ENCODE results near the gene CCIN. TPM values are rescaled to one million over a fixed set of nuclear protein-coding genes. Genes with fewer than 3 reads are reported as not detected.

Gene CCIN
- total and polyA plus RNA-seq, 7 experiments from 2014 or later: 0.15 to 3.6 (median 0.49) TPM; not detected in 3

DNA sequence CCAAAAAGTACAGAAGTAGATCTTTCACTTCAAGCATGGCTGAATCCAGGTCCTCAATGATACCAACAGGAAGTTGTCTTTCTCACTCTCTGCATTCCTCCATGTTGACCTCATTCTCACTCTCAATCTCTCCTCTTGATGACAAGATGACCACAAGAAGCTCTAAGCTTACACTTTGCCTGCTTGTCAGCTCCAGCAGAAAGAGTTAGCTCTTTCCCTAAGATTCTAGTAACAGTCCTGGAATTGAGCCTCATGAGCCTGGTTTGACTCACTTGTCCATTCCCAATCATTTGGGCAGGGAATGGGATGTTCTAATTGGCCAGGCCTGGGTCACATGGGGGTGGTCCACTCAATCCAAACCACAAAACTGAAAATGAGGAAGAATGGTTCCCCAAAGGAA lies 18.2 kb downstream of the CCIN start:
- H3K4me3 ChIP-seq (ENCODE audit: low read length): no peak overlapping the region
- DNase-seq (no peak), ATAC-seq (no peak)
- no peaks in the 10 kb centered on the region for H3K27me3 Mint-ChIP-seq
- intact Hi-C loops (cut with micrococcal nuclease): no loop called here
- H3K27ac Mint-ChIP-seq: peak overlapping the region in 1 of 9 donors; percentile 5
- H3K36me3 Mint-ChIP-seq: peaks cover 0 to 2% (median 0%) of the 10 kb centered on the region in 5 donors
- peaks cover 13 to 26% (median 18%) of the 10 kb centered on the region in 7 donors for H3K4me1 Mint-ChIP-seq
- H3K36me3 ChIP-seq (ENCODE audit: control insufficient read depth in 2 of 3, insufficient read depth in 3 of 3, low read length in 3 of 3): peaks cover 0 to 6% (median 0%) of the 10 kb centered on the region in 3 experiments
- H3K4me1 ChIP-seq (ENCODE audit: control insufficient read depth in 2 of 2, insufficient read depth in 2 of 2, low read length in 2 of 2): peaks cover 10 to 13% of the 10 kb centered on the region in 2 donors
- H3K27me3 ChIP-seq (ENCODE audit: control insufficient read depth in 2 of 2, insufficient read depth in 2 of 2, low read length in 2 of 2): no peaks in the 10 kb centered on the region
- no peak overlapping the region for H3K4me3 Mint-ChIP-seq
- no peak overlapping the region for H3K27ac ChIP-seq (ENCODE audit: low read depth, low read length)
- ChIA-PET CTCF (interaction anchor here (0.5 kb wide), 1 partner anchor 1531 kb away, joined by 4 read pairs; no protein-coding TSS in a partner anchor), POLR2A (interaction anchor here (0.6 kb wide), 1 partner anchor 209 kb away, joined by 3 read pairs; no protein-coding TSS in a partner anchor)
- no peaks in the 10 kb centered on the region for H3K9me3 ChIP-seq (ENCODE audit: control insufficient read depth in 2 of 3, low read length in 3 of 3)
- H3K9me3 Mint-ChIP-seq: peaks cover 0 to under 1% (median 0%) of the 10 kb centered on the region in 11 donors

DNA sequence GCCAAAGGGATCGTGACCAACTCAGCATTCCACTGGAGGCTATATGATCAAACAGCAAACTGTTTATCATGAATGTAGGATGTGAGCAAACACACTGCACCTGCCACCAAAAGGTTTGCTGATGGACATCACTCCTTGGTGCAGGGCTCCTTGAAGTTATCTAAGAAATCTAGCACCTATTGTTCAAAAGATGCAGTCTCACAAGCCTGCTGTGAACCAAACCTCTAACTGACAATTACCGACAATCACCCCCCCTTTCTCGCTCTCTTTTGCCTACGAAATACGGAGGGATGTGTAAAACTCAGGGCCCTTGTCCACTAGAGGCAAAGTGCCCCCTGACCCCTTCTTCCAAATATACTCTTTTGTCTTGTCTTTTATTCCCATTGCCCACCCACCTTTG lies 19.0 kb downstream of the CCIN start:
- no peak overlapping the region for H3K27ac ChIP-seq (ENCODE audit: low read depth, low read length)
- no peaks in the 10 kb centered on the region for H3K27me3 ChIP-seq (ENCODE audit: control insufficient read depth in 2 of 2, insufficient read depth in 2 of 2, low read length in 2 of 2)
- ATAC-seq: no peak
- H3K36me3 ChIP-seq (ENCODE audit: control insufficient read depth in 2 of 3, insufficient read depth in 3 of 3, low read length in 3 of 3): peaks cover 0 to 6% (median 0%) of the 10 kb centered on the region in 3 experiments
- no peaks in the 10 kb centered on the region for H3K27me3 Mint-ChIP-seq
- no peak overlapping the region for H3K4me3 Mint-ChIP-seq
- no peaks in the 10 kb centered on the region for H3K9me3 Mint-ChIP-seq
- no peak overlapping the region for H3K4me3 ChIP-seq (ENCODE audit: low read length)
- DNase-seq: no peak
- POLR2A ChIA-PET: no interaction called here
- H3K27ac Mint-ChIP-seq: no peak overlapping the region
- peaks cover 0 to 7% (median 0%) of the 10 kb centered on the region in 5 donors for H3K36me3 Mint-ChIP-seq
- no peaks in the 10 kb centered on the region for H3K9me3 ChIP-seq (ENCODE audit: control insufficient read depth in 2 of 3, low read length in 3 of 3)
- intact Hi-C loops (cut with micrococcal nuclease): no loop called here
- CTCF ChIA-PET: no interaction called here
- peaks cover 18 to 20% of the 10 kb centered on the region in 2 donors for H3K4me1 ChIP-seq (ENCODE audit: control insufficient read depth in 2 of 2, insufficient read depth in 2 of 2, low read length in 2 of 2)
- H3K4me1 Mint-ChIP-seq: peaks cover 21 to 34% (median 26%) of the 10 kb centered on the region in 7 donors

DNA sequence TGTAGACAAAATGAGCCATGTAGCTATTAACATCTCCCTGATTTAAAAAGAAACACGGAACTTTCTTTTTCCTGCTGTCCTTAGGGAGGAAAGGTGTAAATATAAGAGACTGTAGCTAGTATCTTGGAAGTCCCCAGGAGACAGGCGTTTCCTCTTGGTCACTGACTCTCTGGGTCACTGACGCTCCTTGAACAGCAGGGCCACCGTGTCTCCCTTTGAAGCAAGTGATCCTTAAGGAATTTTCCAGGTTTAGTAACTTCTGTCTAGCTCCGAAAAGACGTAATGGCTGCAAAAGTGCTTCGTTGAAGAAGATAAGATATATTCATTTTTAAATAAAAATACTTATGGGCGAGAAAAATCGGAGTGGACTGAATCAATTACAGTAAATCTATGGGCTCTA lies 20.8 kb downstream of the CCIN start:
- Mint-ChIP-seq H3K4me1 (peaks cover 38 to 52% (median 44%) of the 10 kb centered on the region in 7 donors), H3K36me3 (peaks cover 0 to 16% (median 7%) of the 10 kb centered on the region in 5 donors), H3K4me3 (peak overlapping the region; percentile 86 to 98 (median 95)), H3K27me3 (no peaks in the 10 kb centered on the region), H3K27ac (peak overlapping the region in 6 of 9 donors; percentile 17 to 95 (median 84)), H3K9me3 (no peaks in the 10 kb centered on the region)
- H3K4me1 ChIP-seq (ENCODE audit: control insufficient read depth in 2 of 2, insufficient read depth in 2 of 2, low read length in 2 of 2): peaks cover 25 to 35% of the 10 kb centered on the region in 2 donors
- intact Hi-C loops (cut with micrococcal nuclease): loop anchor here (1.0 to 10.0 kb wide), 24 partner anchors 24 to 1813 kb away; partner anchors contain the start of genes GNE (in 2 of the 2), ATOSB (in 1 of the 2), FAM221B (in 1 of the 2) and GLIPR2 (in 1 of the 2)
- H3K9me3 ChIP-seq (ENCODE audit: control insufficient read depth in 2 of 3, low read length in 3 of 3): no peaks in the 10 kb centered on the region
- H3K27me3 ChIP-seq (ENCODE audit: control insufficient read depth in 2 of 2, insufficient read depth in 2 of 2, low read length in 2 of 2): no peaks in the 10 kb centered on the region
- peaks cover 0 to 12% (median 0%) of the 10 kb centered on the region in 3 experiments for H3K36me3 ChIP-seq (ENCODE audit: control insufficient read depth in 2 of 3, insufficient read depth in 3 of 3, low read length in 3 of 3)
- no peak for DNase-seq
- ATAC-seq: no peak
- POLR2A ChIA-PET: interaction anchor here (0.5 to 5.7 kb wide), 10 partner anchors 12 to 294 kb away, joined by 3 to 30 read pairs (median 4); partner anchors contain the start of gene GNE
- H3K4me3 ChIP-seq (ENCODE audit: low read length): peak overlapping the region; percentile 98
- H3K27ac ChIP-seq (ENCODE audit: low read depth, low read length): peak overlapping the region; percentile 91
- CTCF ChIA-PET: interaction anchor here (0.6 to 2.6 kb wide), 13 partner anchors 9 to 934 kb away, joined by 3 to 25 read pairs (median 4); partner anchors contain the start of gene GNE

GRCh38 chr9:36190388-36191289 lies 21.5 kb downstream of the CCIN start, which contains the start of gene CLTA:
CLTA (plus strand) TSS chr9:36190921; CDS start chr9:36191057, 136 bp downstream.
- CTCF ChIA-PET: interaction anchor here (0.5 to 2.6 kb wide), 13 partner anchors 8 to 1482 kb away, joined by 3 to 25 read pairs (median 4); partner anchors contain the start of gene GNE
- Mint-ChIP-seq H3K9me3 (no peaks in the 10 kb centered on the region), H3K4me3 (peak within 1 kb of the TSS; percentile 86 to 98 (median 95)), H3K4me1 (peaks cover 43 to 58% (median 49%) of the 10 kb centered on the region in 7 donors), H3K36me3 (peaks cover 0 to 18% (median 12%) of the 10 kb centered on the region in 5 donors), H3K27ac (peak within 1 kb of the TSS; percentile 80 to 97 (median 94)), H3K27me3 (no peaks in the 10 kb centered on the region)
- H3K9me3 ChIP-seq (ENCODE audit: control insufficient read depth in 2 of 3, low read length in 3 of 3): no peaks in the 10 kb centered on the region
- POLR2A ChIA-PET: interaction anchor here (0.5 to 5.7 kb wide), 12 partner anchors 8 to 301 kb away, joined by 3 to 30 read pairs (median 4); partner anchors contain the start of gene GNE
- peak within 1 kb of the TSS; percentile 91 for H3K27ac ChIP-seq (ENCODE audit: low read depth, low read length)
- DNase-seq: peak; percentile 75 to 97 (median 96)
- H3K36me3 ChIP-seq (ENCODE audit: control insufficient read depth in 2 of 3, insufficient read depth in 3 of 3, low read length in 3 of 3): peaks cover 0 to 12% (median 0%) of the 10 kb centered on the region in 3 experiments
- no peaks in the 10 kb centered on the region for H3K27me3 ChIP-seq (ENCODE audit: control insufficient read depth in 2 of 2, insufficient read depth in 2 of 2, low read length in 2 of 2)
- H3K4me3 ChIP-seq (ENCODE audit: low read length): peak within 1 kb of the TSS; percentile 98
- intact Hi-C loops (cut with micrococcal nuclease): loop anchor here (1.0 to 10.0 kb wide), 24 partner anchors 24 to 1813 kb away; partner anchors contain the start of genes GNE (in 2 of the 2), ATOSB (in 1 of the 2), FAM221B (in 1 of the 2) and GLIPR2 (in 1 of the 2)
- ATAC-seq: peak; percentile 99
- H3K4me1 ChIP-seq (ENCODE audit: control insufficient read depth in 2 of 2, insufficient read depth in 2 of 2, low read length in 2 of 2): peaks cover 25 to 35% of the 10 kb centered on the region in 2 donors

DNA sequence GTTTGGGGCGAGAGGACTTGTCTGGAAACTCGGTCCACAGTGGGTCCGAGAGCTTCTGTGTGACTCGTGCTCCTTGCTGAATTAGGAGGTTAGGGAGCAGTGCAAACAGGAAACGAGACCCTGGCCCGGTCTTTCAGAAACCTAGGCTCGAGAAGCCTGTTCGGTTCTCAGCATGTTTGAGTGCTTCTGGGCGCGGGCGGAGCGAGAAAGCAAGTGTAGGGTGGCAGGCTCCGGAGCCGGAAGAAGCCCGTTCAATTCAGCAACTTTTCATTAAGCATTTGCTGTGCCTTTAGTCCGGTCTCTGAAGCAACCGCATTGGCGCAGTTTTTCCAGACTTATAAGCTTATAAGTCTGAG lies 22.1 kb downstream of the CCIN start:
- Mint-ChIP-seq H3K27me3 (no peaks in the 10 kb centered on the region), H3K36me3 (peaks cover 0 to 18% (median 12%) of the 10 kb centered on the region in 5 donors), H3K4me1 (peaks cover 43 to 58% (median 49%) of the 10 kb centered on the region in 7 donors), H3K27ac (peak overlapping the region; percentile 80 to 97 (median 91)), H3K9me3 (no peaks in the 10 kb centered on the region), H3K4me3 (peak overlapping the region; percentile 86 to 98 (median 95))
- ATAC-seq: peak; percentile 12
- Histone ChIP-seq H3K36me3 (ENCODE audit: control insufficient read depth in 2 of 3, insufficient read depth in 3 of 3, low read length in 3 of 3) (peaks cover 0 to 12% (median 0%) of the 10 kb centered on the region in 3 experiments), H3K27ac (ENCODE audit: low read depth, low read length) (peak overlapping the region; percentile 91), H3K4me3 (ENCODE audit: low read length) (peak overlapping the region; percentile 98), H3K27me3 (ENCODE audit: control insufficient read depth in 2 of 2, insufficient read depth in 2 of 2, low read length in 2 of 2) (no peaks in the 10 kb centered on the region), H3K9me3 (ENCODE audit: control insufficient read depth in 2 of 3, low read length in 3 of 3) (no peaks in the 10 kb centered on the region), H3K4me1 (ENCODE audit: control insufficient read depth in 2 of 2, insufficient read depth in 2 of 2, low read length in 2 of 2) (peaks cover 25 to 35% of the 10 kb centered on the region in 2 donors)
- intact Hi-C loops (cut with micrococcal nuclease): loop anchor here (2.0 to 10.0 kb wide), 9 partner anchors 46 to 1814 kb away; partner anchors contain the start of genes ATOSB (in 1 of the 2), FAM221B (in 1 of the 2), MELK (in 1 of the 2) and MYORG (in 1 of the 2)
- ChIA-PET CTCF (interaction anchor here (0.5 to 2.6 kb wide), 9 partner anchors 9 to 1483 kb away, joined by 3 to 25 read pairs (median 4); no protein-coding TSS in a partner anchor), POLR2A (interaction anchor here (0.5 to 5.7 kb wide), 8 partner anchors 8 to 300 kb away, joined by 3 to 30 read pairs (median 4); partner anchors contain the start of gene GNE)
- DNase-seq: peak in 7 of 9 donors; percentile 24 to 46 (median 32)
